Stimulated activated CD4-positive, alpha-beta T cell treated with anti-CD3 and anti-CD28 coated beads, Interleukin-15, amount 100 ng/mL, for 1 hour (primary cell): ENCODE measurements around the gene ERBB2.
"Not testable (repeated sequence)": the region's sequence is repeated elsewhere in the genome, so short reads cannot be mapped to it uniquely, and the experiment has no call there.

ENCODE experiments used
- DNase-seq, 2 donors: peaks; one replicate each; pipeline ENCODE4 v3.0.0-alpha.2; 2020; ENCODE audit warnings: low read depth in 1 of 2, low spot score in 1 of 2

Gene ERBB2

GRCh38 chr17:39677542-39678339 lies 22.1 kb upstream of the ERBB2 start:
- DNase-seq: no peak

GRCh38 chr17:39678340-39679116 lies 21.3 kb upstream of the ERBB2 start:
- DNase-seq: no peak

GRCh38 chr17:39679521-39680192 lies 20.2 kb upstream of the ERBB2 start:
- DNase-seq: no peak

GRCh38 chr17:39683295-39683939 lies 16.4 kb upstream of the ERBB2 start:
- DNase-seq: no peak

- no peak for DNase-seq
Measured at GRCh38 chr17:39684369-39685192, 15.3 kb upstream of the ERBB2 start.

GRCh38 chr17:39687101-39687545 lies 12.7 kb upstream of the ERBB2 start:
- no peak for DNase-seq

- DNase-seq: peak; percentile 55 to 62
Measured at GRCh38 chr17:39687546-39688474, 12.1 kb upstream of the ERBB2 start, which contains the start of gene PGAP3. TSS of gene PGAP3 (minus strand) at chr17:39688057. CDS start at chr17:39688014, 43 bp downstream.

GRCh38 chr17:39688475-39688835 lies 11.4 kb upstream of the ERBB2 start:
- DNase-seq: no peak

- no peak for DNase-seq
Measured at GRCh38 chr17:39688945-39689344, 10.9 kb upstream of the ERBB2 start.

- no peak for DNase-seq
Measured at GRCh38 chr17:39694593-39694992, 5.3 kb upstream of the ERBB2 start.

GRCh38 chr17:39695089-39695474 lies 4.8 kb upstream of the ERBB2 start:
- DNase-seq: no peak

GRCh38 chr17:39696731-39697130 lies 3.1 kb upstream of the ERBB2 start:
- DNase-seq: no peak

GRCh38 chr17:39697961-39698360 lies 1.9 kb upstream of the ERBB2 start:
- DNase-seq: no peak

GRCh38 chr17:39699157-39699817 lies 577 bp upstream of the ERBB2 start:
- not testable (repeated sequence) for DNase-seq

- no peak for DNase-seq
Measured at GRCh38 chr17:39700148-39700987, 504 bp downstream of the ERBB2 start.

GRCh38 chr17:39701012-39701783 lies 1.3 kb downstream of the ERBB2 start:
- DNase-seq: no peak

GRCh38 chr17:39701784-39702422 lies 2.0 kb downstream of the ERBB2 start:
- no peak for DNase-seq
